IPS DF 4.7 (cell line): Measurements from ENCODE around the gene FNBP1.
"Not testable (repeated sequence)": the region's sequence is repeated elsewhere in the genome, so short reads cannot be mapped to it uniquely, and the experiment has no call there.

ENCODE experiments used
- DNase-seq: peaks from one replicate; pipeline ENCODE4 v3.0.0-alpha.2; 2013; ENCODE audit warnings: low spot score; ENCODE audit errors: extremely low read depth

Gene FNBP1

GRCh38 chr9:129958796-129959195, 84.2 kb downstream of the FNBP1 start:
- no peak for DNase-seq

DNA sequence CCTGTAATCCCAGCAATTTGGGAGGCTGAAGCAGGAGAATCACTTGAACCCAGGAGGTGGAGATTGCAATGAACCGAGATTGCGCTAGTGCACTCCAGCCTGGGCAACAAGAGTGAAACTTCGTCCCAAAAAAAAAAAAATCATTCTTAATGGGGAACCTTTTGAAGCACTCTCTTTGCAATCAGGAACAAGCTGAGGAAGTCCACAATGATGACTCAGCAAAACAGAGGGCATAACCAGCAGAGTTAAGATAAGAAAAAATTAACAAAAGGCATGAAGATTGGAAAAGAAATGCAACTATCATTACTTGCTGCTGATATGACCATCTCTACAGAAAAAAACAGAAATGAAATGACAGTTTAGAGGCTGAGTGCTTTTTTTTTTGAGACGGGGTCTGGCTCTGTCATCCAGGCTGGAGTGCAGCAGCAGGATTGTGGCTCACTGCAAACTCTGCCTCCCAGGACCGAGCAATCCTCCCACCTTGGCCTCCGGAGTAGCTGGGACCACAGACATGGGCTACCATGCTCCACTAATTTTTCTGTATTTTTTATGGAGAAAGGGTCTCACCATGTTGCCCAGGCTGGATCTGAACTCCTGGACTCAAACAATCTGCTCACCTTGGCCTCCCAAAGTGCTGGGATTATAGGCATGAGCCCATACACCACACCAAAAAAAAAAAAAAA, 88.0 kb downstream of the FNBP1 start:
- no peak for DNase-seq

DNA sequence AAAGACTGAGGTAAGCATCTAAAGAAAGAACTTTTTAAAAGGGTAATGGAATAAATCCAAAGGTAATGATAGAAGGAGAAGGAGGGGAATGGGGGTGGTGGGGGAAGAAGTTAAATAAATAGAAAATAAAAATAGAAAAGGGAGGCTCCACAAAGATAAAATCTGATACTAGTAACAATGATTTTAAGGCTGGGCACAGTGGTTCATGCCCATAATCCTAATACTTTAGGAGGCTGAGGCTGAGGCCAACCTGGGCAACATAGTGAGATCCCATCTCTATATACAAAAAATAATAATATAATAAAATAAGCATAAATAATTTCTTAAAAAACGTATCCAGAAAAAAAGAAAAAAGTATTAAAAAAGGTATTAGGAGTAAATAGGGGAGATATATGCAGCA, 89.3 kb downstream of the FNBP1 start:
- DNase-seq = no peak

GRCh38 chr9:129952337-129952736, 90.7 kb downstream of the FNBP1 start:
- no peak for DNase-seq

DNA sequence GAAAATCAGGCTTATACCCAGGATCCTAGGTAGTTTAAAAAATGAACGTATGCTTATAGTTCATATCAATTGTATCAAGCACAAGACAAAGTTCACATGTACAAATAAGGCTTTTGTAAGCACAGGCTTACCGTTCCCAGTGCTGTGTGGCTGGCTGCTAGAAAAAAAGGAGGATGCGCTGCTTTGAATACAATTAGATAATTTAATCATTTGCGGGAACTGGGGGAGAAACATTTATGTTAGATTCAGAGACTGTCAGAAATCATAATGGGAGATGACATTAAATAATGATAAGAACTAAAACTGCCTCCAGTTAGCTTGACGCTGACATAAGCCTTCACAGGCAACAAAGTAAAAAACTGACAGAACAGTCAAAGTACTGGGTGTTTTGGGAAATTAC, 93.2 kb downstream of the FNBP1 start:
- no peak for DNase-seq

DNA sequence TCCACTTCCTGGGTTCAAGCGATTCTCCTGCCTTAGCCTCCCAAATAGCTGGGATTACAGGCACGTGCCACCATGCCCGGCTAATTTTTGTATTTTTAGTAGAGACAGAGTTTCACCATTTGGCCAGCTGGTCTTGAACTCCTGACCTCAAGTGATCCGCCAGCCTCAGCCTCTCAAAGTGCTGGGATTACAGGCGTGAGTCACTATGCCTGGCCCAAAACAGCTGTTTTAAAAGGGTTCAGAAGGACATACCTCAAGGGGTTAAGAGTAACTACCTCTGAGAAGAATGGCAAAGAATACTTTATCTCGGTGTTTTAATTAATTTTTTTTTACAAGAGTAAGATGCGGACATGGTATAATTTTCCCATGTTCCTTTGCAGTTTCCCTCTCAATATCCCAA, 94.4 kb downstream of the FNBP1 start:
- DNase-seq = not testable (repeated sequence)

DNA sequence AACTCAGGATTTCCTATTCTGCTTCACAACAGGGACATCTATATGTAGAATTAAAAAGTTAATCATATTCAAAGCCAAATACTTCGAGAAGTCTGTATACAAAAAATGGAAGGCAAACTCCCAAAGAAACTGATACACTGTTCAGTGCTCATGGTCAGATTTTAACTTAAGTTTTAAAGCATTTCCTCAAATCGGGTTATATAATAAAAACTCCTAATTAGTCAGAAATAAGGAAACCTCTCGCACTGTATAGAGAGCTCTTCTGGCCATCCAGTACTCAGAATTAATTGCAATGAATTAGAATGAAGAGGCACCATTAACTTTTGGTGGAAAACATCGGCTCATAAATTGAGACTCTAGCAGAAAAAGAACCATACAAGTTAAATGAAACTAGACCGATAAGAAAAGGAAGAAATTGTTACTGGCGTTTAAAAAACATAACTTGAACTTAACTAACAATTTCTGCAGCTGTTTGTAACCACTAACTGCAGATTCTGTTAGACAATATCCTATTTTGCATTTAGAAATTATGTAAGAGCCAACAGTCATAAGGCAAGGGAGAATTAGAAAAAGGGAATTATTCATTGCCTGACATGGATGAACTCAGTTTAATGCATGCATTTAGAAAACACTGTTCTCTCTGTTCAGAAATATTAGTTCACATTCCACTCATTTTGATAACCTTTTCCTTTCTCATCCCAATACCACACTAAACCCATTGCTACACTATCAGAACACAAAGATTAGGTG, 96.6 kb downstream of the FNBP1 start:
- no peak for DNase-seq

GRCh38 chr9:129945314-129945713, 97.7 kb downstream of the FNBP1 start:
- DNase-seq = no peak

- DNase-seq = no peak
Measured at GRCh38 chr9:129944506-129945116, 98.4 kb downstream of the FNBP1 start.

- no peak for DNase-seq
Measured at GRCh38 chr9:129939431-129939830, 103.6 kb downstream of the FNBP1 start.

DNA sequence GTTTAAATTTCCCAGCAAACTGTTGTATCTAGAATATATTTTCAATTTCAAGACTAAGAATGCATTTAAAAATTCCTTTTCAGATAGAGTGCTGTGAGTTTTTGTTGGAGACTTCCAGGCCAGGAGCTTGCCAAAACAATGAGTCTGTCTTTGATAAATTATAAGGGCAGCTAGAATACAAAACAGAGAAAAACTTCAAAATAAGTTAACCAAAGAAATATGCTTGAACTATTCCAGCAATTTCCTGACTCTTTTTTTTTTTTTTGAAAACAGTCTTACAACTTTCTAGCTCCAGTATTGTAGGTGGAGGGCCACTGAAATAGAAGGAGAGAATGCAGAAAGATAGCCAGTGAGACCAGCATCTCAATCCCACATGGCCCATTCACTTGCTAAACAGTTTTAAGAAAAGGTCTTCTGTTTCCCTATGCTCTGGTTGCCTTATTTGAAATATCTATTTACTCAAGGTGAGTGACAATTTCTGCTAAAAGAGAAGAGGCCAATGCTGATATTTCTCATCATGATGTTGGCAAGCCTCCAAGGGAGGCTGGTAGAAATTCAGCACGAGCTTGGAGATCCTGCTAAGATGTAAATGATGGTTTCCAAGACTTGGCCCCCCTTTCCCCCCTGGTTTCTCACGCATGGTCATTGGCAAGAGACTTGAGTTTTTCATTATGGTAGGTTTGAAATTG, 104.6 kb downstream of the FNBP1 start:
- DNase-seq = no peak

GRCh38 chr9:129937879-129938278, 105.1 kb downstream of the FNBP1 start:
- not testable (repeated sequence) for DNase-seq

GRCh38 chr9:129936222-129936621, 106.8 kb downstream of the FNBP1 start:
- DNase-seq = no peak

GRCh38 chr9:129934780-129935179, 108.2 kb downstream of the FNBP1 start:
- no peak for DNase-seq

DNA sequence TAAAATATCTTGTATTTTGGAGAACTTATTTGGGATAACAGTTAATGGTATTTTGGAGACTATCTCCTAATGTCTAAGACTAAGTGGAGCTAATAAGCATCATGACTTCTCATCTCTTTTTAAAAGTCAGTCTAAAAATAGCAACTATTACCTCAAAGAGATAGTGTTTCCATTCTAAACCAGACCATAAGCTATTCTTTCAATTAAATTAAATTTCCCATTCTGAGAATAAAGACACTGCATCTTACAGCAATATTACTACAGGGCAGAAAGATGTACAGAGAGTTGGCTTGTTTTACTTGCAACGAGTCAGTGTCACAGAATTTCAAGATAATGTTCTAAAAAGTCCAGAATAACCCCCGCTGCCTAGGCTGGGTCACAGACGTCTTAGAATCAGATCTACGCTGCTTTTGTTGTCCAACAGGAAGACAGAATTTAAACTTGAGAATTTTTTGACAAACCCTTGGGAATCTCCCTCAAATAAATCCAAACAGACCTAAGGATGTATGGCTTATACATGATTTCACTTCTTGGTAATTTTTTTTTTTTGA, 108.9 kb downstream of the FNBP1 start:
- no peak for DNase-seq

- no peak for DNase-seq
Measured at GRCh38 chr9:129933185-129934040, 109.6 kb downstream of the FNBP1 start.

DNA sequence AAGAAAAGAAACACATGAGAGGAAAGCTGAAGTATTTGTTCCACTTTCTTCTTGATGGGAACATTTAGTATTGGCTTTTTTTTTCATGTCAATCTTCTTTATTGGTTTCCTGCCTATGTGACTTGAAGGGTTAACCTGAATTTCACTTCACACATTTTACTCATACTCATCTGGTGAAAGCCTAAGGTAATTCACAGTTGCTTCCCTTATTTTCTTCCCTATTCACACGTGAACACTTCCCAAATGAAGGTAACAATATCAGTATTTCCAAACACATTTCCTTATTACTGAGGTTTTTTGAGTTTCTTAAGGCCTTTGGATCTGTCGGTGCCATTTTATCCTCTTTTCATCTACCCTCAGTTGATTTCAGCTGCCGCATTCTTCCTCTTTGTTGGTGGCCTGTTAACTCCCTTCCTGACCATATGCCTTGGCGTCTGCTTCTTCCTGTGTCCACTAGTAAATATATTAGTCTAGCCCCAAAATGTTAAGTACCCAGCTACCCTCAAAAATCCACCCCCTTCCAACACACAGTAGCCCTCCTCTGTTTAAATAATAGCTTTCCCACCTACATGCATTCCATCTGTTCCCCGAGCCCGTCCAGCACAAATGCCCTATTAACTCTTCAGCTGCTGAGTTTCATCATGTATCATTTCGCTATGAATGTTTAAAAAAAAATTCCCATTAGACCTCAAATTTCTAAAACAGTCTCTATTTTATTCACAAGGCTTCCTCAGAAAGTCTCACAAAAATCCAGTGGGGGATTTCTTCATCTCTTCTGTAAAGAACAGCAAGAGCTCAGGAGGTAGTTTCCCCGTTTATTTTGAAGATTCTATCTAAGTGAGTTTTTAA, 110.5 kb downstream of the FNBP1 start:
- no peak for DNase-seq

DNA sequence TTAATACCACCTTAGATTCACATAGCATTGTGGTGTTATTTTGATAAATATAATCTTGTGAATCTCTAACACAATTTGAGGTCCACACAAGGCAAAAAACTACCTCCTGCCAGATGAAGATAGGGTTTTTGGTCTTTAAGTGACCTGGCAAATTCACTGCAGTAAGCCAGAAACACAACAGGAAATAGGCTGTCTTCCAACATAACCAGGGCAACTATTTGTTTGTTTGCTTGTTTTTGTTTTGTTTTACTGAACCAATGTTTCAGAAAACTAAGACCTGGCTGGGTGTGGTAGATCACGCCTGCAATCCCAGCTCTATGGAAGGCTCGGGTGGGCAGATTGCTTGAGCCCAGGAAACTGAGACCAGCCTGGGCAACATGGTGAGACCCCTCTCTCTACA, 112.2 kb downstream of the FNBP1 start:
- no peak for DNase-seq

DNA sequence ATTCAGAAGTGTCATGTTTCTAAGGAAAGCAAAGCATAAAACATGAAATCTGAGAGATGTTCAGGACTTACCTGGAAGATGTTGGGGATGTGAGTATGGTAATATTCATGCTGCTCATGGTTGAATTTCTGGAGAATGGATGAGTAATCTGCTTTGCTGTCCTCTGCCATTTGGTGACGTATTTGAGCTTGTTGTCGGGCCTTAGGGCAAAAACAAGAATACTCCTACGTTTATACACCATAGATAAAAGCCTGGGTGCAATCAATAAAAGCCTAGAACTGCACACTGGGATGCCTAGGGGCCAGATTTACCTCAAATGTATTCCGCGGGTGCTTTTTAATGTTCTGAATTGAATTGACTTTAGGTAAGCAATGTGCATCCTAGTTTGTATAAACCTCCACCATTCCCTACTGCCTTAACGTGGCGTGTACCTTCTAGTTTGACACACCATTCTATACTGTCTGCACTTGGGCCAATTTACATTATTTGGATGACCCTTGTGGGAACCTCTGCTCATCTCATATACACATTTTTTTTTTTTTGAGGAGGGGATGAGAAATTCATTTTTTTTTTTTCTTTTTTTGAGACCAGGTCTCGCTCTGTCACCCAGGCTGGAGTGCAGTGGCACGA, 113.4 kb downstream of the FNBP1 start:
- no peak for DNase-seq
